Adipocyte (in vitro differentiated cells): ENCODE results near the gene RASIP1.
A peak's percentile ranks its signal among the peaks of the same experiment; 100 is the strongest.
"Not testable (repeated sequence)": the region's sequence is repeated elsewhere in the genome, so short reads cannot be mapped to it uniquely, and the experiment has no call there.

ENCODE experiments used
- DNase-seq: peaks from one replicate; pipeline ENCODE4 v3.0.0-alpha.2; 2015; ENCODE audit warnings: low read depth
- H3K27me3 ChIP-seq: replicated peaks from 2 replicates; pipeline ENCODE4 v1.7.0; 2013; ENCODE audit warnings: mild to moderate bottlenecking, low read length, moderate library complexity; ENCODE audit not compliant: control insufficient read depth, insufficient read depth
- H3K36me3 ChIP-seq: 2 replicates; pipeline ENCODE4 v1.7.0; 2013; ENCODE audit warnings: low read length, mild to moderate bottlenecking, moderate library complexity; ENCODE audit not compliant: control insufficient read depth, insufficient read depth, severe bottlenecking
- H3K4me1 ChIP-seq: 2 replicates; pipeline ENCODE4 v1.7.0; 2013; ENCODE audit warnings: mild to moderate bottlenecking, low read length, moderate library complexity; ENCODE audit not compliant: control insufficient read depth, insufficient read depth
- H3K4me3 ChIP-seq: 2 replicates; pipeline ENCODE4 v1.7.0; 2013; ENCODE audit warnings: mild to moderate bottlenecking, low read length, moderate library complexity
- H3K9ac ChIP-seq: 2 replicates; pipeline ENCODE4 v1.7.0; 2013; ENCODE audit warnings: mild to moderate bottlenecking, low read length, moderate library complexity
- H3K9me3 ChIP-seq: 2 replicates; pipeline ENCODE4 v1.7.0; 2013; ENCODE audit warnings: mild to moderate bottlenecking, low read length, moderate library complexity; ENCODE audit not compliant: control insufficient read depth

Gene RASIP1

GRCh38 chr19:48740164-48740972, at the start of gene RASIP1:
Gene RASIP1, minus strand, starts transcription at chr19:48740610. Its CDS starts 328 bp downstream, at chr19:48740282.
- no peaks in the 10 kb centered on the region for H3K9me3 ChIP-seq
- DNase-seq, result no peak
- H3K36me3 ChIP-seq, result no peaks in the 10 kb centered on the region
- H3K9ac ChIP-seq, result no peak within 1 kb of the TSS
- no peaks in the 10 kb centered on the region for H3K4me1 ChIP-seq
- H3K27me3 ChIP-seq, result peaks cover 8% of the 10 kb centered on the region
- H3K4me3 ChIP-seq, result no peak within 1 kb of the TSS

GRCh38 chr19:48787331-48787730, 46.9 kb upstream of the RASIP1 start:
- H3K4me3 ChIP-seq, DNase-seq, H3K9me3 ChIP-seq, H3K36me3 ChIP-seq, H3K4me1 ChIP-seq, H3K9ac ChIP-seq, H3K27me3 ChIP-seq: not testable (repeated sequence)

- H3K36me3 ChIP-seq, H3K9me3 ChIP-seq, H3K4me1 ChIP-seq, H3K9ac ChIP-seq, DNase-seq, H3K4me3 ChIP-seq, H3K27me3 ChIP-seq: not testable (repeated sequence)
Measured at GRCh38 chr19:48786422-48786821, 46.0 kb upstream of the RASIP1 start.

GRCh38 chr19:48784527-48784926, 44.1 kb upstream of the RASIP1 start:
- DNase-seq, result peak; percentile 26
- Histone ChIP-seq H3K36me3 (no peaks in the 10 kb centered on the region), H3K4me3 (no peak overlapping the region), H3K4me1 (peaks cover 10% of the 10 kb centered on the region), H3K9ac (no peak overlapping the region), H3K27me3 (peaks cover 3% of the 10 kb centered on the region), H3K9me3 (no peaks in the 10 kb centered on the region)

GRCh38 chr19:48780631-48781391, 40.4 kb upstream of the RASIP1 start:
- Histone ChIP-seq H3K4me3 (no peak overlapping the region), H3K9ac (no peak overlapping the region), H3K9me3 (no peaks in the 10 kb centered on the region), H3K4me1 (peaks cover 10% of the 10 kb centered on the region), H3K36me3 (no peaks in the 10 kb centered on the region), H3K27me3 (peaks cover 3% of the 10 kb centered on the region)
- no peak for DNase-seq

GRCh38 chr19:48779636-48780035, 39.2 kb upstream of the RASIP1 start:
- Histone ChIP-seq H3K4me3 (no peak overlapping the region), H3K27me3 (no peaks in the 10 kb centered on the region), H3K9me3 (no peaks in the 10 kb centered on the region), H3K9ac (no peak overlapping the region), H3K4me1 (peaks cover 10% of the 10 kb centered on the region), H3K36me3 (no peaks in the 10 kb centered on the region)
- no peak for DNase-seq

- H3K4me3 ChIP-seq, result no peak overlapping the region
- H3K36me3 ChIP-seq, result no peaks in the 10 kb centered on the region
- H3K9ac ChIP-seq, result no peak overlapping the region
- H3K27me3 ChIP-seq, result no peaks in the 10 kb centered on the region
- peaks cover 11% of the 10 kb centered on the region for H3K4me1 ChIP-seq
- no peaks in the 10 kb centered on the region for H3K9me3 ChIP-seq
- no peak for DNase-seq
Measured at GRCh38 chr19:48777720-48778119, 37.3 kb upstream of the RASIP1 start.

GRCh38 chr19:48777139-48777538, 36.7 kb upstream of the RASIP1 start:
- no peak for DNase-seq
- Histone ChIP-seq H3K27me3 (no peaks in the 10 kb centered on the region), H3K9ac (no peak overlapping the region), H3K36me3 (no peaks in the 10 kb centered on the region), H3K4me3 (no peak overlapping the region), H3K9me3 (no peaks in the 10 kb centered on the region), H3K4me1 (peaks cover 12% of the 10 kb centered on the region)

- DNase-seq, result no peak
- Histone ChIP-seq H3K4me1 (peaks cover 18% of the 10 kb centered on the region), H3K9me3 (no peaks in the 10 kb centered on the region), H3K4me3 (peak overlapping the region; percentile 33), H3K27me3 (no peaks in the 10 kb centered on the region), H3K9ac (no peak overlapping the region), H3K36me3 (no peaks in the 10 kb centered on the region)
Measured at GRCh38 chr19:48772503-48772953, 32.1 kb upstream of the RASIP1 start.

- Histone ChIP-seq H3K27me3 (no peaks in the 10 kb centered on the region), H3K9me3 (no peaks in the 10 kb centered on the region), H3K4me3 (no peak overlapping the region), H3K4me1 (peaks cover 18% of the 10 kb centered on the region), H3K36me3 (no peaks in the 10 kb centered on the region), H3K9ac (no peak overlapping the region)
- no peak for DNase-seq
Measured at GRCh38 chr19:48770734-48771472, 30.5 kb upstream of the RASIP1 start.

GRCh38 chr19:48770266-48770665, 29.9 kb upstream of the RASIP1 start:
- H3K9ac ChIP-seq, result no peak overlapping the region
- no peak overlapping the region for H3K4me3 ChIP-seq
- no peaks in the 10 kb centered on the region for H3K9me3 ChIP-seq
- peak; percentile 65 for DNase-seq
- peaks cover 18% of the 10 kb centered on the region for H3K4me1 ChIP-seq
- no peaks in the 10 kb centered on the region for H3K36me3 ChIP-seq
- no peaks in the 10 kb centered on the region for H3K27me3 ChIP-seq
